H9 (cell line): Measurements from ENCODE around the gene EGLN1. TPM values are rescaled to one million over a fixed set of nuclear protein-coding genes. Genes with fewer than 3 reads are reported as not detected.

Source experiments
- DNase-seq: peaks from one replicate; pipeline ENCODE4 v3.0.0-alpha.2; 2017
- H2AFZ ChIP-seq: one replicate; pipeline ENCODE4 v1.6.1; 2013; ENCODE audit warnings: mild to moderate bottlenecking, low read length, control low read depth, moderate library complexity
- H2AK5ac ChIP-seq: 2 replicates; pipeline ENCODE4 v1.6.1; 2013; ENCODE audit warnings: low read length, control low read depth, mixed read lengths; ENCODE audit not compliant: insufficient read length
- H2BK120ac ChIP-seq: one replicate; pipeline ENCODE4 v1.6.1; 2013; ENCODE audit warnings: low read depth, mild to moderate bottlenecking, low read length, control low read depth, inconsistent platforms; ENCODE audit not compliant: poor library complexity, severe bottlenecking
- H2BK12ac ChIP-seq: 2 replicates; pipeline ENCODE4 v1.6.1; 2013; ENCODE audit warnings: low read length, control low read depth, mixed read lengths, low read depth; ENCODE audit not compliant: insufficient read length
- H2BK15ac ChIP-seq: 2 replicates; pipeline ENCODE4 v1.6.1; 2013; ENCODE audit warnings: low read depth, low read length, control low read depth
- H2BK20ac ChIP-seq: one replicate; pipeline ENCODE4 v1.6.1; 2013; ENCODE audit warnings: low read depth, mild to moderate bottlenecking, low read length, control low read depth, inconsistent platforms; ENCODE audit not compliant: poor library complexity, severe bottlenecking
- H2BK5ac ChIP-seq: 2 replicates; pipeline ENCODE4 v1.6.1; 2013; ENCODE audit warnings: low read length, control low read depth, mixed read lengths; ENCODE audit not compliant: insufficient read length
- H3K14ac ChIP-seq: 2 replicates; pipeline ENCODE4 v1.6.1; 2013; ENCODE audit warnings: low read length, control low read depth; ENCODE audit not compliant: insufficient read depth
- H3K18ac ChIP-seq: 2 replicates; pipeline ENCODE4 v1.6.1; 2013; ENCODE audit warnings: low read depth, mild to moderate bottlenecking, mixed read lengths, low read length, control low read depth; ENCODE audit not compliant: insufficient read length
- H3K23ac ChIP-seq: 2 replicates; pipeline ENCODE4 v1.6.1; 2013; ENCODE audit warnings: low read length, control low read depth, mixed read lengths, low read depth; ENCODE audit not compliant: insufficient read length
- H3K23me2 ChIP-seq: 2 replicates; pipeline ENCODE4 v1.6.1; 2013; ENCODE audit warnings: low read depth, mild to moderate bottlenecking, mixed read lengths, low read length, control low read depth; ENCODE audit not compliant: insufficient read length, poor library complexity, severe bottlenecking
- H3K27ac ChIP-seq: 2 replicates; pipeline ENCODE4 v1.5.1; 2013; ENCODE audit warnings: low read length, control low read depth, mixed read lengths, low read depth; ENCODE audit not compliant: insufficient read length
- H3K27me3 ChIP-seq: 2 replicates; pipeline ENCODE4 v1.6.1; 2013; ENCODE audit warnings: low read length, control low read depth, inconsistent platforms; ENCODE audit not compliant: insufficient read depth
- H3K4ac ChIP-seq: 2 replicates; pipeline ENCODE4 v1.6.1; 2013; ENCODE audit warnings: low read depth, mild to moderate bottlenecking, control low read depth, inconsistent platforms, low read length, moderate library complexity
- H3K4me1 ChIP-seq: 2 replicates; pipeline ENCODE4 v1.6.1; 2013; ENCODE audit warnings: low read length, control low read depth, inconsistent platforms; ENCODE audit not compliant: insufficient read depth
- H3K4me2 ChIP-seq: 2 replicates; pipeline ENCODE4 v1.6.1; 2013; ENCODE audit warnings: low read length, control low read depth, mixed read lengths; ENCODE audit not compliant: insufficient read length, insufficient read depth
- H3K56ac ChIP-seq: 2 replicates; pipeline ENCODE4 v1.6.1; 2013; ENCODE audit warnings: low read depth, mild to moderate bottlenecking, mixed read lengths, low read length, control low read depth; ENCODE audit not compliant: insufficient read length
- H3K79me1 ChIP-seq: 2 replicates; pipeline ENCODE4 v1.6.1; 2013; ENCODE audit warnings: low read depth, mild to moderate bottlenecking, moderate library complexity, low read length, control low read depth, inconsistent platforms; ENCODE audit not compliant: insufficient read depth, poor library complexity, severe bottlenecking
- H3K79me2 ChIP-seq: 2 replicates; pipeline ENCODE4 v1.6.1; 2013; ENCODE audit warnings: low read length, control low read depth, inconsistent platforms; ENCODE audit not compliant: insufficient read depth
- H3K9ac ChIP-seq: 2 replicates; pipeline ENCODE4 v1.6.1; 2013; ENCODE audit warnings: low read length, control low read depth, mixed read lengths; ENCODE audit not compliant: insufficient read length; ENCODE audit errors: extremely low read depth
- H3K9me3 ChIP-seq: one replicate; pipeline ENCODE4 v1.6.1; 2013; ENCODE audit warnings: low read depth, low read length, inconsistent platforms; ENCODE audit not compliant: control insufficient read depth
- H3T11ph ChIP-seq: one replicate; pipeline ENCODE4 v1.6.1; 2013; ENCODE audit warnings: mild to moderate bottlenecking, low read length, control low read depth, inconsistent platforms
- H4K20me1 ChIP-seq: one replicate; pipeline ENCODE4 v1.6.1; 2013; ENCODE audit not compliant: control insufficient read depth, insufficient read length, insufficient read depth
- H4K5ac ChIP-seq: 2 replicates; pipeline ENCODE4 v1.6.1; 2013; ENCODE audit warnings: low read depth, mild to moderate bottlenecking, mixed read lengths, low read length, control low read depth; ENCODE audit not compliant: insufficient read length
- H4K8ac ChIP-seq: replicated peaks from 2 replicates; pipeline ENCODE4 v1.6.1; 2013; ENCODE audit warnings: low read length, control low read depth, mixed read lengths, low read depth; ENCODE audit not compliant: insufficient read length
- H4K91ac ChIP-seq: 2 replicates; pipeline ENCODE4 v1.6.1; 2013; ENCODE audit warnings: low read depth, mild to moderate bottlenecking, moderate library complexity, mixed read lengths, low read length, control low read depth; ENCODE audit not compliant: insufficient read length
- H3K27ac Mint-ChIP-seq, 3 experiments: 2 replicates in 2 of 3; 3 replicates in 1 of 3; pipeline ENCODE4 v1.8.0; 2020 to 2021; ENCODE audit warnings: mixed read lengths in 3 of 3, mild to moderate bottlenecking in 1 of 3, moderate library complexity in 1 of 3
- H3K27me3 Mint-ChIP-seq: 2 replicates; pipeline ENCODE4 v1.8.0; 2021; ENCODE audit warnings: low read depth, mild to moderate bottlenecking, moderate library complexity, mixed read lengths
- H3K36me3 Mint-ChIP-seq, 3 experiments: 2 replicates in 2 of 3; 3 replicates in 1 of 3; pipeline ENCODE4 v1.8.0; 2020 to 2021; ENCODE audit warnings: low read depth in 3 of 3, mixed read lengths in 3 of 3; ENCODE audit not compliant: insufficient read depth in 1 of 3
- H3K4me1 Mint-ChIP-seq, 2 experiments: 2 replicates each; pipeline ENCODE4 v1.8.0; 2020; ENCODE audit warnings: mixed read lengths in 2 of 2
- H3K4me3 Mint-ChIP-seq, 2 experiments: 2 replicates in 1 of 2; 3 replicates in 1 of 2; pipeline ENCODE4 v1.8.0; 2020 to 2021; ENCODE audit warnings: mild to moderate bottlenecking in 2 of 2, mixed read lengths in 2 of 2, moderate library complexity in 1 of 2
- H3K9me3 Mint-ChIP-seq, 2 experiments: 2 replicates in 1 of 2; 3 replicates in 1 of 2; pipeline ENCODE4 v1.8.0; 2020; ENCODE audit warnings: mild to moderate bottlenecking in 2 of 2, mixed read lengths in 2 of 2, moderate library complexity in 1 of 2
- CTCF ChIP-seq: fragments of 200-600 bp; sonication (generic); conservative IDR thresholded peaks from 3 replicates; pipeline ENCODE4 v1.8.0; 2021; ENCODE audit warnings: antibody characterized with exemption, mild to moderate bottlenecking
- WGBS: extraction: QIAGEN DNeasy Blood & Tissue Kit; methylation state at CpG from one replicate; pipeline ENCODE4 v1.1.7; 2013; ENCODE audit warnings: missing lambda C conversion rate, low lambda C conversion rate, mixed read lengths; ENCODE audit not compliant: insufficient read length; ENCODE audit errors: extremely low coverage; 5-methylcytosine and 5-hydroxymethylcytosine counted together
- total RNA-seq: library from RNA; stranded (reverse); gene quantifications from 2 replicates; pipeline ENCODE4 v1.2.1, GENCODE V29; 2021

The EGLN1 gene
- total RNA-seq, 1 experiment from 2014 or later = 8.4 TPM

GRCh38 chr1:231415018-231415583, 7.0 kb downstream of the EGLN1 start:
- no peak overlapping the region for H3K18ac ChIP-seq
- H3K56ac ChIP-seq = no peak overlapping the region
- no peaks in the 10 kb centered on the region for H3K79me2 ChIP-seq
- WGBS = no CpG with 5 or more reads among the region's 5 CpGs
- peaks cover 18% of the 10 kb centered on the region for H3K27me3 ChIP-seq
- no peaks in the 10 kb centered on the region for H3K4me1 ChIP-seq
- H3K27ac ChIP-seq = no peak overlapping the region
- H4K5ac ChIP-seq = no peak overlapping the region
- H3K4me2 ChIP-seq = no peak overlapping the region
- TF ChIP-seq CTCF = no peak
- no peak overlapping the region for H2BK12ac ChIP-seq
- no peaks in the 10 kb centered on the region for H4K20me1 ChIP-seq
- no peak overlapping the region for H2BK20ac ChIP-seq
- H4K91ac ChIP-seq = no peak overlapping the region
- no peak overlapping the region for H2BK15ac ChIP-seq
- no peak overlapping the region for H3K4me3 Mint-ChIP-seq
- H3K27ac Mint-ChIP-seq = no peak overlapping the region
- no peak overlapping the region for H3K4ac ChIP-seq
- H3K14ac ChIP-seq = no peak overlapping the region
- H4K8ac ChIP-seq = no peak overlapping the region
- H3K36me3 Mint-ChIP-seq = no peaks in the 10 kb centered on the region
- no peaks in the 10 kb centered on the region for H3K9me3 ChIP-seq
- no peak overlapping the region for H2AK5ac ChIP-seq
- H3K4me1 Mint-ChIP-seq = peaks cover 14 to 17% of the 10 kb centered on the region in 2 experiments
- H3K23me2 ChIP-seq = peaks cover under 1% of the 10 kb centered on the region
- H3K27me3 Mint-ChIP-seq = peaks cover 27% of the 10 kb centered on the region
- H3K9ac ChIP-seq = no peak overlapping the region
- no peak overlapping the region for H2AFZ ChIP-seq
- H2BK5ac ChIP-seq = no peak overlapping the region
- H3T11ph ChIP-seq = no peak overlapping the region
- H2BK120ac ChIP-seq = no peak overlapping the region
- no peak for DNase-seq
- no peaks in the 10 kb centered on the region for H3K79me1 ChIP-seq
- no peak overlapping the region for H3K23ac ChIP-seq
- H3K9me3 Mint-ChIP-seq = no peaks in the 10 kb centered on the region
